ENCODE results near the gene TTN. TPM values are rescaled to one million over a fixed set of nuclear protein-coding genes. Genes with fewer than 3 reads are reported as not detected.

Gene TTN
- total RNA-seq, 1 donor from 2014 or later = under 0.01 TPM

GRCh38 chr2:178513876-178514275 is 293.3 kb downstream of the TTN start:
- TF ChIP-seq CTCF (IDR thresholded peaks at IDR 0.05; ENCODE audit: insufficient read depth, low read length, poor library complexity, severe bottlenecking) = no peak
- no peak overlapping the region for H3K4me3 ChIP-seq (ENCODE audit: low read depth, low read length)
- no peaks in the 10 kb centered on the region for H3K27me3 ChIP-seq (ENCODE audit: control insufficient read depth, insufficient read depth, low read length)
- no peak for DNase-seq (ENCODE audit: low read depth)
- no peaks in the 10 kb centered on the region for H3K36me3 ChIP-seq (ENCODE audit: control insufficient read depth, insufficient read depth, low read length)

GRCh38 chr2:178512484-178512883 is 294.7 kb downstream of the TTN start:
- DNase-seq (ENCODE audit: low read depth) = peak; percentile 74
- Histone ChIP-seq H3K36me3 (ENCODE audit: control insufficient read depth, insufficient read depth, low read length) (no peaks in the 10 kb centered on the region), H3K27me3 (ENCODE audit: control insufficient read depth, insufficient read depth, low read length) (no peaks in the 10 kb centered on the region), H3K4me3 (ENCODE audit: low read depth, low read length) (no peak overlapping the region)
- no peak for TF ChIP-seq CTCF (IDR thresholded peaks at IDR 0.05; ENCODE audit: insufficient read depth, low read length, poor library complexity, severe bottlenecking)

GRCh38 chr2:178510384-178510783 is 296.8 kb downstream of the TTN start:
- no peak for DNase-seq (ENCODE audit: low read depth)
- TF ChIP-seq CTCF (IDR thresholded peaks at IDR 0.05; ENCODE audit: insufficient read depth, low read length, poor library complexity, severe bottlenecking) = no peak
- H3K27me3 ChIP-seq (ENCODE audit: control insufficient read depth, insufficient read depth, low read length) = no peaks in the 10 kb centered on the region
- no peak overlapping the region for H3K4me3 ChIP-seq (ENCODE audit: low read depth, low read length)
- H3K36me3 ChIP-seq (ENCODE audit: control insufficient read depth, insufficient read depth, low read length) = no peaks in the 10 kb centered on the region

- Histone ChIP-seq H3K4me3 (ENCODE audit: low read depth, low read length) (no peak overlapping the region), H3K36me3 (ENCODE audit: control insufficient read depth, insufficient read depth, low read length) (no peaks in the 10 kb centered on the region), H3K27me3 (ENCODE audit: control insufficient read depth, insufficient read depth, low read length) (no peaks in the 10 kb centered on the region)
- no peak for DNase-seq (ENCODE audit: low read depth)
- TF ChIP-seq CTCF (IDR thresholded peaks at IDR 0.05; ENCODE audit: insufficient read depth, low read length, poor library complexity, severe bottlenecking) = no peak
Measured at GRCh38 chr2:178508646-178509045, 298.6 kb downstream of the TTN start.

GRCh38 chr2:178506949-178507348 is 300.3 kb downstream of the TTN start:
- DNase-seq (ENCODE audit: low read depth) = no peak
- Histone ChIP-seq H3K27me3 (ENCODE audit: control insufficient read depth, insufficient read depth, low read length) (no peaks in the 10 kb centered on the region), H3K36me3 (ENCODE audit: control insufficient read depth, insufficient read depth, low read length) (no peaks in the 10 kb centered on the region), H3K4me3 (ENCODE audit: low read depth, low read length) (no peak overlapping the region)
- no peak for TF ChIP-seq CTCF (IDR thresholded peaks at IDR 0.05; ENCODE audit: insufficient read depth, low read length, poor library complexity, severe bottlenecking)

GRCh38 chr2:178506524-178506923 is 300.7 kb downstream of the TTN start:
- H3K27me3 ChIP-seq (ENCODE audit: control insufficient read depth, insufficient read depth, low read length) = no peaks in the 10 kb centered on the region
- no peaks in the 10 kb centered on the region for H3K36me3 ChIP-seq (ENCODE audit: control insufficient read depth, insufficient read depth, low read length)
- no peak for TF ChIP-seq CTCF (IDR thresholded peaks at IDR 0.05; ENCODE audit: insufficient read depth, low read length, poor library complexity, severe bottlenecking)
- no peak overlapping the region for H3K4me3 ChIP-seq (ENCODE audit: low read depth, low read length)
- DNase-seq (ENCODE audit: low read depth) = no peak

Data from kidney epithelial cell (primary cell).